IPS-20b (cell line): ENCODE measurements around the gene LRWD1.
A peak's percentile ranks its signal among the peaks of the same experiment; 100 is the strongest.

Experiments
- H3K27ac ChIP-seq: one replicate; pipeline ENCODE4 v1.5.1; 2013; ENCODE audit warnings: low read length
- H3K27me3 ChIP-seq: 2 replicates; pipeline ENCODE4 v1.6.1; 2013; ENCODE audit warnings: mild to moderate bottlenecking, low read length, inconsistent platforms; ENCODE audit not compliant: insufficient read depth
- H3K36me3 ChIP-seq: 2 replicates; pipeline ENCODE4 v1.6.1; 2013; ENCODE audit warnings: low read depth, mild to moderate bottlenecking, inconsistent platforms, low read length, moderate library complexity; ENCODE audit not compliant: insufficient read depth
- H3K4me1 ChIP-seq: 2 replicates; pipeline ENCODE4 v1.6.1; 2013; ENCODE audit warnings: mild to moderate bottlenecking, control low read depth, inconsistent platforms, low read length, moderate library complexity; ENCODE audit not compliant: insufficient read depth
- H3K4me3 ChIP-seq: 2 replicates; pipeline ENCODE4 v1.5.1; 2013; ENCODE audit warnings: mild to moderate bottlenecking, low read length, inconsistent platforms
- H3K9ac ChIP-seq: 2 replicates; pipeline ENCODE4 v1.6.1; 2013; ENCODE audit warnings: low read depth, mild to moderate bottlenecking, inconsistent platforms, low read length, moderate library complexity
- H3K9me3 ChIP-seq: 2 replicates; pipeline ENCODE4 v1.6.1; 2013; ENCODE audit warnings: mild to moderate bottlenecking, low read depth, low read length, inconsistent platforms; ENCODE audit not compliant: insufficient read depth

Gene LRWD1

DNA sequence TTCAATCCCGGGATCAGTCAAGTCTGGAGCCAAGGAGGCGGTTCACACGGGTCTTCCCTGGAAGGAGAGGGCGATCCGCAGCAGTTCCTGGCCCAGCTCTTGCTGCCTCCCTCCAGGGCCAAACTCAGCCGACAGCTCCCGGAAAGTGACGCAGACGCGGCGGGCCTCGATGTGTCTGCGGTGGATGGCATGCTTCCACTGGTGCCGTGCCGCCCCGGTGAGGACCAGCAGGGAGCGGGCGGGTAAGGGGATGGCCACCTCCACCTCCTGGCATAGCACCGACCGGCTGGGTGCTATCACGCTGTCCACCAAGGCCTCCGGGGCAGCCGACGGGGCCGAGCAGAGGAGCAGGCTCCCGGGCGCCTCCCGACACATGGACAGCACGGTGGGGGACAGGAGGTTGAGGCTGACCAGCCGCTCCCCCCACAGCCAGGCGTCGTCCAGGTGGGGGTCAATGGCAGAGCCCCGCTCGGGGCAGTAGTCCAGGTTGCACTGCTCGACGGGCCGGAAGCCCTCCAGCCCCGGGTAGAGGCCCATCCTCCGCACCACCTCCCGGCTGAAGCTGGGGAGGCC, 7.3 kb upstream of the LRWD1 start:
- Histone ChIP-seq H3K4me3 (no peak overlapping the region), H3K9me3 (no peaks in the 10 kb centered on the region), H3K27me3 (no peaks in the 10 kb centered on the region), H3K9ac (no peak overlapping the region), H3K4me1 (no peaks in the 10 kb centered on the region), H3K27ac (no peak overlapping the region), H3K36me3 (peaks cover 30% of the 10 kb centered on the region)

DNA sequence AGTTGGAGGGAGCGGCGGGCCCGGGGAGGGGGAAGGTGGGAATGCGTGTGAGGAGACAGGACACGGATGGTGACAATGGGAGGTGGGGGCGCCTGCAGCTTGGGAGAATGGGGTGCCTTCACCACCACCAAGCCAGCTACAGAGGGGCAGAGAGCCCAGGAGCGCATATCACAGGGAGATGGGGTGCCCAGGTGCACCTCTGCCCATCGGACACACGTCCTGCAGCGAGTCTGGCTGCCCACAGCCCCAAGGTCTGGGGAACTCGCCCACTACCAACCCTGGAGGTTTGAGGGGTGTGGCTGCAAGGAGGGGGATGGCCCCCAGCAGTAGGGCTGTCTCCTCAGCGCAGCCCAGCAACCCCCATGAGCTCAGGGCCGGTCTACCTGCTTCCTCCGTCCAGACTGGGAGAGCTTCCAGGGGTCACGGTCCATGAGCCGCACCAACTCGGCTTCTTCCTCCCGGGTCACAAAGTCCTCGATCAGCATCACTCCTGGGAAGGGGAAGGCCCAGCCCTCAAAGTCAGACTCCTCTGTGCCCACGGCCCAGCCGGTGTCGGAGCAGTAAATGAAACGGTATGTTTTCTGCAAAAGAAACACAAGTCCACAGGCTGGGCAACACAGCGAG, 5.5 kb upstream of the LRWD1 start:
- Histone ChIP-seq H3K27me3 (no peaks in the 10 kb centered on the region), H3K27ac (no peak overlapping the region), H3K4me3 (no peak overlapping the region), H3K36me3 (peaks cover 30% of the 10 kb centered on the region), H3K9me3 (no peaks in the 10 kb centered on the region), H3K9ac (no peak overlapping the region), H3K4me1 (no peaks in the 10 kb centered on the region)

- H3K27me3 ChIP-seq = no peaks in the 10 kb centered on the region
Observed at GRCh38 chr7:102460467-102460866, 4.3 kb upstream of the LRWD1 start.

GRCh38 chr7:102463841-102464576, 775 bp upstream of the LRWD1 start:
- Histone ChIP-seq H3K36me3 (peaks cover 6% of the 10 kb centered on the region; the same call in 1 of the 2 replicates), H3K27me3 (no peaks in the 10 kb centered on the region), H3K27ac (no peak overlapping the region), H3K4me3 (peak overlapping the region; percentile 90), H3K9ac (peak overlapping the region; percentile 97), H3K9me3 (no peaks in the 10 kb centered on the region), H3K4me1 (no peaks in the 10 kb centered on the region; the same call in 1 of the 2 replicates)

More at GRCh38 chr7:102460467-102460866, 4.3 kb upstream of the LRWD1 start:
- H3K4me3 ChIP-seq = no peak overlapping the region
- H3K9ac ChIP-seq = no peak overlapping the region
- no peak overlapping the region for H3K27ac ChIP-seq
- H3K9me3 ChIP-seq = no peaks in the 10 kb centered on the region
- peaks cover 30% of the 10 kb centered on the region for H3K36me3 ChIP-seq
- H3K4me1 ChIP-seq = no peaks in the 10 kb centered on the region

GRCh38 chr7:102466097-102466496, 1.3 kb downstream of the LRWD1 start:
- H3K4me3 ChIP-seq = peak overlapping the region; percentile 90; the same call in 1 of the 2 replicates
- H3K9ac ChIP-seq = peak overlapping the region; percentile 15; the same call in 1 of the 2 replicates
- H3K36me3 ChIP-seq = peaks cover 11% of the 10 kb centered on the region
- no peaks in the 10 kb centered on the region for H3K9me3 ChIP-seq
- H3K4me1 ChIP-seq = no peaks in the 10 kb centered on the region; the same call in 1 of the 2 replicates
- H3K27ac ChIP-seq = no peak overlapping the region
- no peaks in the 10 kb centered on the region for H3K27me3 ChIP-seq

DNA sequence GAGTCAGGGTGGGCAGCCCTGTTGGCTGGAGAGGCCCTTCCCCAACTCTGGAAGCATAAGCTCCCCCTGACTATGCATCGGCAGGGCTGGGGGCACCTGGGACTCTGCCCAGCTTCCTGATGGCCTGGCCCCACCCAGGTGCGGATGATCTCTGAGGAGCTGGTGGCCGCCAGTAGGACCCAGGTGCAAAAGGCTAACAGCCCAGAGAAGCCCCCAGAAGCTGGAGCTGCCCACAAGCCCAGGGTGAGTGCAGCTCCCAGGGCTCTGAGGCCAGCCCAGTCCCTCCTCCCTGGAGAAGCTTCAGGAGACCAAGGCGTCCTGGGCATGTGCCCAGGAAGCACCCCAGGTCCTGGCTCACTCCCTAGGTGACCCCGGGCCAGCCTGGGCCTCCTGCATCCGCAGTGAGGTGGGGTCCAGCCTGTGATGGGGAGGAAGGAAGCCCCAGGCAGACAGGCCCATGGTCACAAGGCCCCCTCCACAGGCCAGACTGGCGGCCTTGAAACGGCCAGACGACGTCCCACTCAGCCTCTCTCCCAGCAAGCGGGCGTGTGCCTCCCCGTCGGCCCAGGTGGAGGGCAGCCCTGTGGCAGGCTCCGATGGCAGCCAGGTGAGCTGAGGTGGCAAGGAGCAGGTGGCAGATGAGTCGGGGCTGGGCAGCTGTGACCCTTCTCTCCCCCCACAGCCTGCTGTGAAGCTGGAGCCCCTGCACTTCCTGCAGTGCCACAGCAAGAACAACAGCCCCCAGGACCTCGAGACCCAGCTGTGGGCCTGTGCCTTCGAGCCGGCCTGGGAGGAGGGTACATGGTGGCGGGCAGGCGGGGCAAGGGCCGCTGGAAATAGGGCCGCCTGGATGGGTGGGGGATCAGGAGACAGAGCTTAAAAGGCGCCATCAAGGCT, 3.0 kb downstream of the LRWD1 start:
- Histone ChIP-seq H3K27ac (no peak overlapping the region), H3K9me3 (no peaks in the 10 kb centered on the region), H3K9ac (no peak overlapping the region), H3K4me1 (no peaks in the 10 kb centered on the region; the same call in 1 of the 2 replicates), H3K4me3 (no peak overlapping the region), H3K27me3 (no peaks in the 10 kb centered on the region), H3K36me3 (peaks cover 21% of the 10 kb centered on the region)

- Histone ChIP-seq H3K4me1 (no peaks in the 10 kb centered on the region; the same call in 1 of the 2 replicates), H3K27me3 (no peaks in the 10 kb centered on the region), H3K36me3 (peaks cover 30% of the 10 kb centered on the region), H3K9ac (no peak overlapping the region), H3K4me3 (no peak overlapping the region), H3K9me3 (no peaks in the 10 kb centered on the region), H3K27ac (no peak overlapping the region)
Observed at GRCh38 chr7:102468478-102469350, 3.9 kb downstream of the LRWD1 start.

- Histone ChIP-seq H3K4me1 (no peaks in the 10 kb centered on the region; the same call in 1 of the 2 replicates), H3K27ac (no peak overlapping the region), H3K9me3 (no peaks in the 10 kb centered on the region), H3K36me3 (peaks cover 32% of the 10 kb centered on the region), H3K9ac (no peak overlapping the region), H3K27me3 (no peaks in the 10 kb centered on the region), H3K4me3 (no peak overlapping the region)
Observed at GRCh38 chr7:102469351-102469971, 4.7 kb downstream of the LRWD1 start.

DNA sequence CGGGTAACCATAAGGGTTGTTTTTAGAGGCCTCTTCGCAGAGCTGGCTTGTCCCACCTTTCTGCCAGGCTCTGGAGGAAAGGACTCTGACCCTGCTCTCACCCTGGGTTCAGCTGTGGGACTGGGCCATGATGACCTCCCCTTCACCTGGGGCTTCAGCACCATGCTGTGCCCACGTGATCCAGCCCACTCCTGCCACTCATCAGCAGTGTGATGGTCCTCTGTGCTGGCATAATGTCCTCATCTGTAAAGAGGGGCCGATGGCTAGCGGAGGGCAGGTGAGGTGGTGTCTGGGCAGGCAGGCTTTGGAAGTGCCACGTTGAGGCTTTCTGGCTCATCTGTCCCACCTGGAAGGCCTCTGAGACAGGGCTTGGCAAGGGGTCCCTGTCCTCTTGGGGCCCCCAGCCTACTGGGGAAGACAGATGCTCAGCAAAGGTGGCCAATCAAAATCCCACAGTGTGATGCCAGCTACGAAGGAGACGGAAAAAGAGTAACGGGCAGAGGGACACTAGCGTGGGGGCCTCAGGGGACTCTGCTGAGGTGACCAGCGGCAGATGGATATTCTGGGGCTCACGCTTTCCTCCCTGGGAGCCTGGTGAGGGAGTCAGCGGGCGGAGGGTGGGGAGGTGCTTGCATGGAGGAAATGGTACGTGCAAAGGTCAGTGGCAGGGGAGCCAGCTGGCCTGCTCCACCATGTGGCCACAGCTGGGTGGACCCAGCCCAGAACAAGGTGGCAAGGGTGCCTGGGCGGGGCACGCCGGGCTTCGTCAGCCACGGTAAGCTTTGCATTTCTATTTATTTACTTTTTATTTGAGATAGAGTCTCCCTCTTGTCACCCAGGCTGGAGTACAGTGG, 5.4 kb downstream of the LRWD1 start:
- H3K4me3 ChIP-seq = no peak overlapping the region
- H3K27me3 ChIP-seq = no peaks in the 10 kb centered on the region
- H3K27ac ChIP-seq = no peak overlapping the region
- peaks cover 32% of the 10 kb centered on the region for H3K36me3 ChIP-seq
- H3K4me1 ChIP-seq = no peaks in the 10 kb centered on the region; the same call in 1 of the 2 replicates
- H3K9me3 ChIP-seq = no peaks in the 10 kb centered on the region
- no peak overlapping the region for H3K9ac ChIP-seq

DNA sequence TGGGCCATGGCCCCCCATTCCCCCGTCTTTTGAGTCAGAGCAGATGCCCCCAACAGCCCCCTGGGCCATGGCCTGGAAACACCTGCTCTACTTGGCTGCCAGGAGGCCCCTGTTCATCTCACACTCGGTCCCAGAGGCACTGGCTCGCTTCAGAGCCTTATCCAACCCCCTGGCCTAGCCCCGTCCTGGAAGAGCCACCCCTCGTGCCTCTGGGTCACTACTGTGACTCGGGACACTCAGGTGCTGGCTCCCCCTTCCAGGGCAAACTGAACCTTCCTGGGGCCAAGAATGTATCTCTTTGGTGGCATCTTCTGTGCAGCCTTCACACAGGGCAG, 7.0 kb downstream of the LRWD1 start:
- no peaks in the 10 kb centered on the region for H3K4me1 ChIP-seq
- H3K9me3 ChIP-seq = no peaks in the 10 kb centered on the region
- no peak overlapping the region for H3K27ac ChIP-seq
- peaks cover 32% of the 10 kb centered on the region for H3K36me3 ChIP-seq
- H3K4me3 ChIP-seq = no peak overlapping the region
- H3K9ac ChIP-seq = no peak overlapping the region
- H3K27me3 ChIP-seq = no peaks in the 10 kb centered on the region
